Pancreas (tissue), 10 donors: ENCODE results near the gene ZNF668. TPM values are rescaled to one million over a fixed set of nuclear protein-coding genes. Genes with fewer than 3 reads are reported as not detected.

Experiments
- ATAC-seq, 4 donors: fragments of 200-7000 bp; cut with Tn5 transposase; one replicate each; pipeline versions ENCODE4 v1.8.0 to v1.9.1; 2020; ENCODE audit warnings: mild to moderate bottlenecking in 4 of 4, moderate library complexity in 4 of 4
- DNase-seq, 6 donors: peaks; one replicate each; pipeline ENCODE4 v3.0.0-alpha.2; 2020
- FAIRE-seq: peaks from 2 replicates; lab custom pipeline; 2012; peaks lifted over from hg19 to GRCh38; lab: Jason Lieb, UNC
- H3K27ac ChIP-seq, 4 donors: fragments of 200-600 bp; sonication (generic); 1 replicate in 3 of 4; 2 replicates in 1 of 4; pipeline versions ENCODE4 v1.5.0 to v1.8.0; 2020
- H3K27me3 ChIP-seq, 4 donors: fragments of 200-600 bp; one replicate each; pipeline ENCODE4 v1.8.0; 2021
- H3K36me3 ChIP-seq, 3 donors: fragments of 200-600 bp; sonication (generic) in 1 of 3; one replicate each; pipeline versions ENCODE4 v1.5.0 to v1.8.0; 2020 to 2021
- H3K4me1 ChIP-seq, 3 donors: fragments of 200-600 bp; one replicate each; pipeline ENCODE4 v1.8.0; 2021
- H3K4me3 ChIP-seq, 4 donors: fragments of 200-600 bp; sonication (generic) in 2 of 4; one replicate each; pipeline versions ENCODE4 v1.5.0 to v1.8.0; 2020 to 2021
- H3K9me3 ChIP-seq, 4 donors: fragments of 200-600 bp; one replicate each; pipeline ENCODE4 v1.8.0; 2021
- WGBS, 2 donors: extraction: QIAGEN DNeasy Blood & Tissue Kit; methylation state at CpG; one replicate each; pipeline ENCODE4 v1.1.7; 2013; 5-methylcytosine and 5-hydroxymethylcytosine counted together
- intact Hi-C, 3 donors: fragments of 100-400 bp; cut with DNase I; formaldehyde crosslinking; loops; one replicate each; pipeline versions ENCODE4 v1.11.1 to v1.14.2; 2022
- polyA plus RNA-seq, 2 donors: library from polyadenylated mRNA; stranded (reverse); fragments of 200-250 nt; gene quantifications; one replicate each; pipeline ENCODE4 v1.2.3, GENCODE V29; 2013
- total RNA-seq, 6 donors: library from RNA; stranded (reverse); fragmentation: NEBNext Ultra II Directional in 4 of 6; extraction: Animal tissue kit (Norgen Biotek cat#: 25700) in 4 of 6; gene quantifications; one replicate each; pipeline versions ENCODE4 v1.2.1 to v1.2.4, GENCODE V29; 2021 to 2023
- TF ChIP-seq, protein P1 (sequence below), 4 donors: fragments of 200-600 bp; sonication (generic) in 3 of 4; IDR thresholded peaks; one replicate each; pipeline versions ENCODE4 v1.5.0 to v1.8.0; 2021; ENCODE audit warnings: antibody characterized with exemption in 4 of 4
- donor health status: healthy with polysubstance abuse.
- donor health status: DM: no; HTN: no; CAD: no; lungs with moderate emphysema.
- donor health status: DM: no; HTN: no; CAD: no.
- donor health status: control.
- donor health status: control.
- donor health status: Bipolar disorder and iron deficiency.
- donor health status: DM: yes; HTN: yes; CAD: no.
- donor health status: DM: no; HTN: no; CAD: no.
- donor health status: DM: no; HTN: no; CAD: no.
- donor health status: DM: yes; HTN: yes; CAD: no.

ZNF668 gene
- total and polyA plus RNA-seq, 8 donors, result 1.5 to 6.4 (median 3.6) TPM

DNA sequence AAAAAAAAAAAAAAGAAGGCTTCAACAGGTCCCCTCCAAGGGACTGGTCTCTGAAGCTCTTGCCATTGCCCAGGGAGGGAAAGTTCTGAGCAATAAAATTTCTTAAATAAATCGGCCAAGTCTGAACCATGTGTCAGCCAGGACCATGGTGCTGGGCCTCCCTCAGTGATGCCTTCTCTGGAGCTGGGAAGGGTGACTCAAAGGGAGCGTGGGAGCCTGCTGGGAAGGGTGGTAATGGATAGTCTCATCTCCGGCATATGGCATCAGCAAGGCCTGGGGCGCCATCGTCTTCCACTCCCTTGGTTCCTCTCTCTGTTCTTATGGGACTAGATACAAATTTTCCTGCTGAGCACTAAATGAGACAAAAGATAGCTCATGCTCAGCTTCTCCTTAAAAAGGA, 18.3 kb upstream of the ZNF668 start:
- intact Hi-C loops, result no loop called here

GRCh38 chr16:31090540-31090939, 16.5 kb upstream of the ZNF668 start:
- H3K4me3 ChIP-seq, result no peak overlapping the region
- intact Hi-C loops, result no loop called here
- TF ChIP-seq, protein P1, sequence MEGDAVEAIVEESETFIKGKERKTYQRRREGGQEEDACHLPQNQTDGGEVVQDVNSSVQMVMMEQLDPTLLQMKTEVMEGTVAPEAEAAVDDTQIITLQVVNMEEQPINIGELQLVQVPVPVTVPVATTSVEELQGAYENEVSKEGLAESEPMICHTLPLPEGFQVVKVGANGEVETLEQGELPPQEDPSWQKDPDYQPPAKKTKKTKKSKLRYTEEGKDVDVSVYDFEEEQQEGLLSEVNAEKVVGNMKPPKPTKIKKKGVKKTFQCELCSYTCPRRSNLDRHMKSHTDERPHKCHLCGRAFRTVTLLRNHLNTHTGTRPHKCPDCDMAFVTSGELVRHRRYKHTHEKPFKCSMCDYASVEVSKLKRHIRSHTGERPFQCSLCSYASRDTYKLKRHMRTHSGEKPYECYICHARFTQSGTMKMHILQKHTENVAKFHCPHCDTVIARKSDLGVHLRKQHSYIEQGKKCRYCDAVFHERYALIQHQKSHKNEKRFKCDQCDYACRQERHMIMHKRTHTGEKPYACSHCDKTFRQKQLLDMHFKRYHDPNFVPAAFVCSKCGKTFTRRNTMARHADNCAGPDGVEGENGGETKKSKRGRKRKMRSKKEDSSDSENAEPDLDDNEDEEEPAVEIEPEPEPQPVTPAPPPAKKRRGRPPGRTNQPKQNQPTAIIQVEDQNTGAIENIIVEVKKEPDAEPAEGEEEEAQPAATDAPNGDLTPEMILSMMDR (IDR thresholded peaks at IDR 0.05), result no peak
- H3K27me3 ChIP-seq, result no peaks in the 10 kb centered on the region
- peaks cover 0 to 9% (median 0%) of the 10 kb centered on the region in 3 donors for H3K36me3 ChIP-seq
- DNase-seq, result no peak
- peaks cover 0 to 11% (median 6%) of the 10 kb centered on the region in 3 donors for H3K4me1 ChIP-seq
- no peaks in the 10 kb centered on the region for H3K9me3 ChIP-seq
- WGBS, 2 donors, result 95 to 96% methylated on average over 2 of the region's 2 CpGs
- no peak overlapping the region for H3K27ac ChIP-seq
- no peak for FAIRE-seq
- no peak for ATAC-seq

More for the DNA sequence above, 18.3 kb upstream of the ZNF668 start:
- Histone ChIP-seq H3K27me3 (no peaks in the 10 kb centered on the region), H3K4me3 (no peak overlapping the region), H3K27ac (no peak overlapping the region), H3K9me3 (no peaks in the 10 kb centered on the region), H3K36me3 (peaks cover 0 to 9% (median 0%) of the 10 kb centered on the region in 3 donors), H3K4me1 (peaks cover 0 to 11% (median 6%) of the 10 kb centered on the region in 3 donors)
- ATAC-seq, result no peak
- TF ChIP-seq, protein P1 (IDR thresholded peaks at IDR 0.05), result no peak
- FAIRE-seq, result no peak
- peak in 1 of 6 donors; percentile 35 for DNase-seq
- WGBS, 2 donors, result 90 to 95% methylated on average over 5 of the region's 5 CpGs

- H3K9me3 ChIP-seq, result no peaks in the 10 kb centered on the region
- FAIRE-seq, result no peak
- peaks cover 0 to 9% (median 0%) of the 10 kb centered on the region in 3 donors for H3K36me3 ChIP-seq
- DNase-seq, result no peak
- H3K27me3 ChIP-seq, result no peaks in the 10 kb centered on the region
- 94% methylated on average over 8 of the region's 8 CpGs for WGBS, 2 donors
- no peak overlapping the region for H3K27ac ChIP-seq
- peaks cover 0 to 6% (median 6%) of the 10 kb centered on the region in 3 donors for H3K4me1 ChIP-seq
- TF ChIP-seq, protein P1 (IDR thresholded peaks at IDR 0.05), result no peak
- ATAC-seq, result no peak
- intact Hi-C loops, result loop anchor here in 1 of 3 donors (10.0 kb wide), 1 partner anchor 104 kb away; the partner anchor contains the start of gene HSD3B7
- no peak overlapping the region for H3K4me3 ChIP-seq
Measured at GRCh38 chr16:31089199-31089598, 15.2 kb upstream of the ZNF668 start.

GRCh38 chr16:31088459-31089183, 14.6 kb upstream of the ZNF668 start, which contains the start of gene PRSS53:
TSS of gene PRSS53 (minus strand) at chr16:31088943. CDS start at chr16:31088809, 134 bp downstream.
- Histone ChIP-seq H3K4me3 (no peak within 1 kb of the TSS), H3K36me3 (peaks cover 0 to 9% (median 0%) of the 10 kb centered on the region in 3 donors), H3K27me3 (no peaks in the 10 kb centered on the region), H3K9me3 (no peaks in the 10 kb centered on the region), H3K27ac (no peak within 1 kb of the TSS), H3K4me1 (peaks cover 0 to 6% (median 3%) of the 10 kb centered on the region in 3 donors)
- ATAC-seq (peak in 2 of 4 donors; percentile 40 to 50), FAIRE-seq (no peak), DNase-seq (peak in 2 of 6 donors; percentile 42 to 44)
- intact Hi-C loops, result loop anchor here in 1 of 3 donors (10.0 kb wide), 1 partner anchor 104 kb away; the partner anchor contains the start of gene HSD3B7
- WGBS, 2 donors, result 71 to 75% methylated on average over 15 of the region's 15 CpGs
- TF ChIP-seq, protein P1 (IDR thresholded peaks at IDR 0.05), result no peak
